Activated T-helper 17 cell treated with anti-CD3 and anti-CD28 coated beads, Interleukin-2, amount 50 U/mL, for 72 hours (primary cell): ENCODE measurements around the gene PHLDA2. TPM values are rescaled to one million over a fixed set of nuclear protein-coding genes. Genes with fewer than 3 reads are reported as not detected.
"Not testable (repeated sequence)": the region's sequence is repeated elsewhere in the genome, so short reads cannot be mapped to it uniquely, and the experiment has no call there.

Experiments
- ATAC-seq: fragments of 150-1000 bp; cut with Tn5 transposase; replicated peaks from 2 replicates; pipeline ENCODE4 v1.10.0; 2021; ENCODE audit warnings: mild to moderate bottlenecking, moderate library complexity
- H3K27ac Mint-ChIP-seq: one replicate; pipeline ENCODE4 v1.8.0; 2022; ENCODE audit warnings: mixed read lengths
- H3K27me3 Mint-ChIP-seq: one replicate; pipeline ENCODE4 v1.8.0; 2022; ENCODE audit warnings: mixed read lengths
- H3K36me3 Mint-ChIP-seq: one replicate; pipeline ENCODE4 v1.8.0; 2022; ENCODE audit warnings: low read depth, mild to moderate bottlenecking, mixed read lengths
- H3K4me1 Mint-ChIP-seq: one replicate; pipeline ENCODE4 v1.8.0; 2022; ENCODE audit warnings: mixed read lengths
- H3K4me3 Mint-ChIP-seq: one replicate; pipeline ENCODE4 v1.8.0; 2022; ENCODE audit warnings: mild to moderate bottlenecking, mixed read lengths
- H3K9me3 Mint-ChIP-seq: one replicate; pipeline ENCODE4 v1.8.0; 2022; ENCODE audit warnings: mixed read lengths
- total RNA-seq, 2 donors: library from RNA; stranded (reverse); gene quantifications; one replicate each; pipeline ENCODE4 v1.2.3, GENCODE V29; 2022

The PHLDA2 gene
- total RNA-seq, 2 donors from 2014 or later, result 5.6 to 9.1 TPM

GRCh38 chr11:2940147-2940920 is 11.1 kb upstream of the PHLDA2 start:
- Mint-ChIP-seq H3K4me1 (peaks cover 1% of the 10 kb centered on the region), H3K4me3 (no peak overlapping the region), H3K36me3 (peaks cover 31% of the 10 kb centered on the region), H3K9me3 (peaks cover 16% of the 10 kb centered on the region), H3K27me3 (no peaks in the 10 kb centered on the region), H3K27ac (peak overlapping the region; percentile 79)
- peak; percentile 93 for ATAC-seq

GRCh38 chr11:2938458-2939418 is 9.5 kb upstream of the PHLDA2 start:
- peak overlapping the region; percentile 79 for H3K27ac Mint-ChIP-seq
- H3K4me3 Mint-ChIP-seq, ATAC-seq, H3K4me1 Mint-ChIP-seq, H3K27me3 Mint-ChIP-seq: not testable (repeated sequence)
- H3K36me3 Mint-ChIP-seq, result peaks cover 15% of the 10 kb centered on the region
- H3K9me3 Mint-ChIP-seq, result peaks cover 16% of the 10 kb centered on the region

- not testable (repeated sequence) for H3K4me3 Mint-ChIP-seq, ATAC-seq, H3K27ac Mint-ChIP-seq, H3K27me3 Mint-ChIP-seq, H3K4me1 Mint-ChIP-seq, H3K36me3 Mint-ChIP-seq
- H3K9me3 Mint-ChIP-seq, result peaks cover 16% of the 10 kb centered on the region
These were observed 8.6 kb upstream of the PHLDA2 start for GRCh38 chr11:2937641-2938457.

- peak overlapping the region; percentile 62 for H3K27ac Mint-ChIP-seq
- H3K36me3 Mint-ChIP-seq, result peaks cover 8% of the 10 kb centered on the region
- ATAC-seq, result no peak
- peaks cover 16% of the 10 kb centered on the region for H3K9me3 Mint-ChIP-seq
- no peak overlapping the region for H3K4me3 Mint-ChIP-seq
- no peaks in the 10 kb centered on the region for H3K27me3 Mint-ChIP-seq
- peaks cover 6% of the 10 kb centered on the region for H3K4me1 Mint-ChIP-seq
These were observed 5.5 kb upstream of the PHLDA2 start for GRCh38 chr11:2934611-2935239.

GRCh38 chr11:2934021-2934550 is 4.9 kb upstream of the PHLDA2 start:
- H3K36me3 Mint-ChIP-seq, result peaks cover 8% of the 10 kb centered on the region
- peaks cover 16% of the 10 kb centered on the region for H3K9me3 Mint-ChIP-seq
- no peak for ATAC-seq
- peak overlapping the region; percentile 30 for H3K4me3 Mint-ChIP-seq
- H3K27ac Mint-ChIP-seq, result peak overlapping the region; percentile 62
- H3K4me1 Mint-ChIP-seq, result peaks cover 6% of the 10 kb centered on the region
- H3K27me3 Mint-ChIP-seq, result no peaks in the 10 kb centered on the region

GRCh38 chr11:2933375-2934020 is 4.3 kb upstream of the PHLDA2 start:
- Mint-ChIP-seq H3K4me1 (peaks cover 6% of the 10 kb centered on the region), H3K27ac (peak overlapping the region; percentile 62), H3K4me3 (peak overlapping the region; percentile 30), H3K9me3 (peaks cover 13% of the 10 kb centered on the region), H3K36me3 (peaks cover 2% of the 10 kb centered on the region), H3K27me3 (no peaks in the 10 kb centered on the region)
- peak; percentile 74 for ATAC-seq

- H3K27ac Mint-ChIP-seq, result peak overlapping the region; percentile 62
- ATAC-seq, result peak; percentile 42
- peaks cover 6% of the 10 kb centered on the region for H3K4me1 Mint-ChIP-seq
- no peaks in the 10 kb centered on the region for H3K36me3 Mint-ChIP-seq
- peaks cover 5% of the 10 kb centered on the region for H3K27me3 Mint-ChIP-seq
- peak overlapping the region; percentile 30 for H3K4me3 Mint-ChIP-seq
- H3K9me3 Mint-ChIP-seq, result peaks cover 6% of the 10 kb centered on the region
These were observed 3.6 kb upstream of the PHLDA2 start for GRCh38 chr11:2932850-2933251.

GRCh38 chr11:2931771-2932738 is 2.8 kb upstream of the PHLDA2 start:
- Mint-ChIP-seq H3K4me1 (peaks cover 6% of the 10 kb centered on the region), H3K27me3 (peaks cover 9% of the 10 kb centered on the region), H3K9me3 (no peaks in the 10 kb centered on the region), H3K27ac (peak overlapping the region; percentile 62), H3K4me3 (peak overlapping the region; percentile 30), H3K36me3 (no peaks in the 10 kb centered on the region)
- no peak for ATAC-seq

- Mint-ChIP-seq H3K36me3 (no peaks in the 10 kb centered on the region), H3K9me3 (no peaks in the 10 kb centered on the region), H3K4me3 (no peak overlapping the region), H3K27ac (peak overlapping the region; percentile 25), H3K4me1 (peaks cover 6% of the 10 kb centered on the region), H3K27me3 (peaks cover 9% of the 10 kb centered on the region)
- ATAC-seq, result no peak
These were observed 2.2 kb upstream of the PHLDA2 start for GRCh38 chr11:2931420-2931746.

- peaks cover 6% of the 10 kb centered on the region for H3K4me1 Mint-ChIP-seq
- peak overlapping the region; percentile 83 for H3K4me3 Mint-ChIP-seq
- ATAC-seq, result peak; percentile 15
- H3K27me3 Mint-ChIP-seq, result peaks cover 9% of the 10 kb centered on the region
- H3K9me3 Mint-ChIP-seq, result no peaks in the 10 kb centered on the region
- peak overlapping the region; percentile 82 for H3K27ac Mint-ChIP-seq
- no peaks in the 10 kb centered on the region for H3K36me3 Mint-ChIP-seq
These were observed 1.6 kb upstream of the PHLDA2 start for GRCh38 chr11:2930704-2931419.

GRCh38 chr11:2929950-2930703 is 907 bp upstream of the PHLDA2 start:
- Mint-ChIP-seq H3K4me3 (peak overlapping the region; percentile 83), H3K27me3 (peaks cover 9% of the 10 kb centered on the region), H3K4me1 (peaks cover 6% of the 10 kb centered on the region), H3K27ac (peak overlapping the region; percentile 82), H3K9me3 (no peaks in the 10 kb centered on the region), H3K36me3 (no peaks in the 10 kb centered on the region)
- peak; percentile 28 for ATAC-seq
